IMR-90 (cell line): ENCODE data around the gene TANGO2. TPM values are rescaled to one million over a fixed set of nuclear protein-coding genes. Genes with fewer than 3 reads are reported as not detected.

Experiments used
- ATAC-seq: fragments of 200-7000 bp; cut with Tn5 transposase; 2 replicates; pipeline ENCODE4 v1.9.1; 2020; ENCODE audit warnings: low read depth, mild to moderate bottlenecking, moderate library complexity
- BruUV-seq: library from RNA; stranded (reverse); fragments of 400-500 nt; replicated peaks from 2 replicates; lab custom pipeline; 2021; lab: Mats Ljungman, UMichigan
- CTCF ChIA-PET: fragments of 300-600 bp; formaldehyde crosslinking; extraction: SDS; loops from one replicate; lab custom pipeline; 2021; ENCODE audit warnings: antibody characterized with exemption; lab: Yijun Ruan, JAX
- POLR2A ChIA-PET: fragments of 300-600 bp; sonication (Branson Sonifier 250); formaldehyde crosslinking; loops from one replicate; lab custom pipeline; 2022; ENCODE audit warnings: antibody characterized with exemption; ENCODE audit not compliant: unreplicated experiment; lab: Charles Lee
- DNase-seq: peaks from one replicate; pipeline ENCODE4 v3.0.0; 2013
- H2AFZ ChIP-seq: replicated peaks from 2 replicates; pipeline ENCODE3; 2013; ENCODE audit warnings: low read length, mild to moderate bottlenecking; ENCODE audit not compliant: poor library complexity
- H2AK5ac ChIP-seq: 2 replicates; pipeline ENCODE4 v1.6.1; 2013; ENCODE audit warnings: low read depth, low read length, inconsistent platforms
- H2AK9ac ChIP-seq: replicated peaks from 2 replicates; pipeline ENCODE3; 2013; ENCODE audit warnings: mild to moderate bottlenecking, low read depth, low read length, moderate library complexity; ENCODE audit not compliant: poor library complexity
- H2BK120ac ChIP-seq: 2 replicates; pipeline ENCODE4 v1.6.1; 2013; ENCODE audit warnings: low read depth, low read length, inconsistent platforms
- H2BK15ac ChIP-seq: 3 replicates; pipeline ENCODE4 v1.6.1; 2013; ENCODE audit warnings: low read depth, low read length, inconsistent platforms
- H2BK20ac ChIP-seq: 2 replicates; pipeline ENCODE4 v1.6.1; 2013; ENCODE audit warnings: low read depth, mild to moderate bottlenecking, inconsistent platforms, low read length, moderate library complexity
- H2BK5ac ChIP-seq: 2 replicates; pipeline ENCODE4 v1.6.1; 2013; ENCODE audit warnings: mild to moderate bottlenecking, low read depth, low read length, inconsistent platforms; ENCODE audit not compliant: poor library complexity, severe bottlenecking
- H3K14ac ChIP-seq: replicated peaks from 2 replicates; pipeline ENCODE4 v1.6.1; 2013; ENCODE audit warnings: low read depth, low read length, inconsistent platforms
- H3K18ac ChIP-seq: 2 replicates; pipeline ENCODE4 v1.6.1; 2013; ENCODE audit warnings: low read depth, low read length, control low read depth
- H3K23ac ChIP-seq: 2 replicates; pipeline ENCODE4 v1.6.1; 2013; ENCODE audit warnings: low read depth, low read length, inconsistent platforms
- H3K27ac ChIP-seq: 2 replicates; pipeline ENCODE4 v1.5.1; 2013; ENCODE audit warnings: mild to moderate bottlenecking, control low read depth, low read length; ENCODE audit not compliant: insufficient read depth
- H3K27me3 ChIP-seq: 2 replicates; pipeline ENCODE4 v1.6.1; 2013; ENCODE audit warnings: low read length; ENCODE audit not compliant: control insufficient read depth, insufficient read depth
- H3K36me3 ChIP-seq: 2 replicates; pipeline ENCODE4 v1.6.1; 2013; ENCODE audit warnings: low read length, mixed read lengths; ENCODE audit not compliant: control insufficient read depth, insufficient read depth
- H3K4ac ChIP-seq: 2 replicates; pipeline ENCODE4 v1.6.1; 2013; ENCODE audit warnings: low read depth, low read length, inconsistent platforms
- H3K4me1 ChIP-seq: 2 replicates; pipeline ENCODE4 v1.6.1; 2013; ENCODE audit warnings: low read length, mixed read lengths; ENCODE audit not compliant: control insufficient read depth, insufficient read depth
- H3K4me2 ChIP-seq: 2 replicates; pipeline ENCODE4 v1.6.1; 2013; ENCODE audit warnings: low read depth, mild to moderate bottlenecking, control low read depth, low read length, moderate library complexity
- H3K4me3 ChIP-seq: 2 replicates; pipeline ENCODE4 v1.5.1; 2013; ENCODE audit warnings: low read depth, mild to moderate bottlenecking, control low read depth, low read length, moderate library complexity; ENCODE audit not compliant: insufficient read depth
- H3K56ac ChIP-seq: 2 replicates; pipeline ENCODE4 v1.6.1; 2013; ENCODE audit warnings: low read length, inconsistent platforms; ENCODE audit not compliant: insufficient read depth; ENCODE audit errors: extremely low read depth
- H3K79me1 ChIP-seq, 2 experiments: 2 replicates each; pipeline ENCODE4 v1.6.1; 2013; ENCODE audit warnings: low read length in 2 of 2, inconsistent platforms in 1 of 2, low read depth in 1 of 2
- H3K9ac ChIP-seq: 2 replicates; pipeline ENCODE4 v1.6.1; 2013; ENCODE audit warnings: low read depth, low read length, control low read depth
- H3K9me1 ChIP-seq: 2 replicates; pipeline ENCODE4 v1.6.1; 2013; ENCODE audit warnings: low read length, inconsistent platforms; ENCODE audit not compliant: insufficient read depth
- H3K9me3 ChIP-seq: 2 replicates; pipeline ENCODE4 v1.6.1; 2013; ENCODE audit warnings: low read length; ENCODE audit not compliant: control insufficient read depth, insufficient read depth
- H4K20me1 ChIP-seq: 2 replicates; pipeline ENCODE4 v1.6.1; 2013; ENCODE audit warnings: low read length, inconsistent platforms; ENCODE audit not compliant: insufficient read depth
- H4K5ac ChIP-seq: 2 replicates; pipeline ENCODE4 v1.6.1; 2013; ENCODE audit warnings: mild to moderate bottlenecking, low read depth, low read length, control low read depth
- H4K8ac ChIP-seq, 2 experiments: 2 replicates each; pipeline ENCODE4 v1.6.1; 2013; ENCODE audit warnings: low read depth in 2 of 2, low read length in 2 of 2, control low read depth in 1 of 2, inconsistent platforms in 1 of 2
- H4K91ac ChIP-seq: 2 replicates; pipeline ENCODE4 v1.6.1; 2013; ENCODE audit warnings: low read depth, low read length, inconsistent platforms; ENCODE audit not compliant: insufficient read depth
- BHLHE40 ChIP-seq: fragments of 150-350 bp; IDR thresholded peaks from 2 replicates; pipeline ENCODE4 v1.6.1; 2016; ENCODE audit warnings: mild to moderate bottlenecking, low read depth, low read length
- CEBPB ChIP-seq: IDR thresholded peaks from 2 replicates; pipeline ENCODE4 v1.6.1; 2012; ENCODE audit warnings: low read depth, low read length, improper control_type of control experiment
- CHD1 ChIP-seq: IDR thresholded peaks from 2 replicates; pipeline ENCODE4 v1.6.1; 2012; ENCODE audit warnings: low read depth, low read length, improper control_type of control experiment
- FOS ChIP-seq: fragments of 150-350 bp; IDR thresholded peaks from 2 replicates; pipeline ENCODE4 v1.6.1; 2016; ENCODE audit warnings: low read depth, low read length
- MAFK ChIP-seq: IDR thresholded peaks from 2 replicates; pipeline ENCODE4 v1.6.1; 2012; ENCODE audit warnings: low read depth, low read length, improper control_type of control experiment
- MAZ ChIP-seq: IDR thresholded peaks from 2 replicates; pipeline ENCODE4 v1.6.1; 2012; ENCODE audit warnings: low read depth, mild to moderate bottlenecking, low read length, improper control_type of control experiment, moderate library complexity, borderline replicate concordance
- MXI1 ChIP-seq: IDR thresholded peaks from 2 replicates; pipeline ENCODE4 v1.6.1; 2012; ENCODE audit warnings: low read depth, mild to moderate bottlenecking, low read length, moderate library complexity, borderline replicate concordance
- NFE2L2 ChIP-seq: fragments of 150-350 bp; IDR thresholded peaks from 2 replicates; pipeline ENCODE4 v1.6.1; 2016; ENCODE audit warnings: low read depth, mild to moderate bottlenecking, low read length
- POLR2A ChIP-seq: IDR thresholded peaks from 2 replicates; pipeline ENCODE4 v1.6.1; 2012; ENCODE audit warnings: mild to moderate bottlenecking, low read depth, low read length
- RAD21 ChIP-seq: IDR thresholded peaks from 2 replicates; pipeline ENCODE4 v1.6.1; 2012; ENCODE audit warnings: low read length, improper control_type of control experiment
- RCOR1 ChIP-seq: IDR thresholded peaks from 2 replicates; pipeline ENCODE4 v1.6.1; 2012; ENCODE audit warnings: mild to moderate bottlenecking, low read length, improper control_type of control experiment; ENCODE audit not compliant: insufficient replicate concordance
- RFX5 ChIP-seq: IDR thresholded peaks from 2 replicates; pipeline ENCODE4 v1.8.0; 2012; ENCODE audit warnings: low read depth, mild to moderate bottlenecking, low read length, moderate library complexity
- SMC3 ChIP-seq: fragments of 150-350 bp; IDR thresholded peaks from 2 replicates; pipeline ENCODE4 v1.6.1; 2016; ENCODE audit warnings: low read depth, mild to moderate bottlenecking, antibody characterized with exemption, low read length, moderate library complexity
- WGBS, 2 experiments: methylation state at CpG; one replicate each; pipeline versions ENCODE4 v1.1.5 to v1.1.7; 2013; ENCODE audit warnings: missing lambda C conversion rate in 2 of 2; ENCODE audit not compliant: insufficient read length in 1 of 2; ENCODE audit errors: extremely low coverage in 2 of 2; 5-methylcytosine and 5-hydroxymethylcytosine counted together
- dilution Hi-C: fragments of 300-500 bp; cut with HindIII; formaldehyde crosslinking; loops from one replicate; pipeline ENCODE4 v1.14.3; 2018; ENCODE audit warnings: low sequenced_read_pairs; ENCODE audit not compliant: unreplicated experiment
- in situ Hi-C: fragments of 300-500 bp; cut with MboI; formaldehyde crosslinking; loops from 3 replicates; pipeline ENCODE4 v1.14.3; 2019; ENCODE audit warnings: low sequenced_read_pairs, inconsistent platforms, mixed read lengths
- intact Hi-C: fragments of 100-400 bp; cut with micrococcal nuclease; formaldehyde crosslinking; loops from 2 replicates; pipeline ENCODE4 v1.10.0; 2022
- polyA plus RNA-seq, 3 experiments: library from polyadenylated mRNA; depleted of rRNA; stranded (reverse); fragments of >200 nt; gene quantifications; 2 replicates each; pipeline ENCODE4 v1.2.3, GENCODE V29; 2012; ENCODE audit warnings: low replicate concordance in 1 of 3
- total RNA-seq: library from RNA; depleted of rRNA; stranded (reverse); fragments of >200 nt; gene quantifications from 2 replicates; pipeline ENCODE4 v1.2.3, GENCODE V29; 2012
- TF ChIP-seq, protein P1 (sequence below): conservative IDR thresholded peaks from 2 replicates; pipeline ENCODE4 v1.5.1; 2012; ENCODE audit warnings: mild to moderate bottlenecking, low read depth, low read length, improper control_type of control experiment
- TF ChIP-seq, protein P2 (sequence below): fragments of 150-350 bp; IDR thresholded peaks from 2 replicates; pipeline ENCODE4 v1.6.1; 2017; ENCODE audit warnings: mild to moderate bottlenecking, antibody characterized with exemption, low read length, low read depth

Gene TANGO2
- total and polyA plus RNA-seq, 2 of the 4 experiments (the other 2 are of a cell fraction) = 45.1 to 75.1 TPM

DNA sequence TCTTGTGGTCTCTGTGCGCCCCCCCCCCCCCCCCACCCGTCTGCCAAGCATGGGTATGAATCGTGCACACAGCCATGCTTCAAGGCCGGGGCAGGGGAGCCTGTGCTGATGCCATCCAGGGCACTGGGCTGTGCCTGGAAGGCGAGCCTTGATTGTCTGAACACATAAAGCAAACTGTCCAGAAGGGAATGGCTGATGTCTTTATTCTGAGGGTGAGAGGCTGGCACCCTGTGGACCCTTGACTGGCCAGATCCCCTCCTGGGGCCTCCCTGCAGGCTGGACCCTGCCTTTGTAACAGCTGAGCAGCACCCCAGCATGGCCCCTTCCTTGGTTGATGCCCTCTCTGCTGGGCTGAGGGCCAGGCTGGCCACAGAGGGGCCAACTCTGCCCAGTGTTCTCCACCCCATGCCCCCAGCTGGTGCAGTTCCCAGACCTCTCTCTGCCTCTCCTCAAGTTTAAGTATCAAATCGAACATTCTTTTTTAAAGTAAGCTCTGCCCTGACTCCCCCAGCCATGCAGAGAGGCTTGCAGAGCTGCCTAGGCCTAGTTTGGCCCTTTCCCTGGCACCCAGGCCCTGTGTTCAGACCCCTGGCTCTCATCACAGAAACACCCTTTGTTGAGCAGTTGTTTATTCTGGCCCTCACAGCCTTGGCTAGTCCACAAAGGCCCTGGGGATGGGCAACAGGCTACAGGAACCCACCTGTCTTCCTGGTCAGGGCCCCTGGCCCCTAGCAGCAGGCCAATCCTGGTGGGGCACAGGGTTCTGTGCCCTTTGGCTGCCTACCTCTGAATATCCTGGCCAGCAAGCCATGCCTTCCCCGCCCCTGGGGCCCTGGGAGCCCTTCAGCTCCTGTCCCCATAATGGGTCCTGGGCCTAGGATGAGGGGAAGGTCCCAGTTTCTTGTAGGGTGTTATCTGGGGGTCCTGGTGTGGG, 91.0 kb downstream of the TANGO2 start:
- WGBS, 2 experiments = no CpG with 5 or more reads among the region's 7 CpGs
- Histone ChIP-seq H3K23ac (no peak overlapping the region), H4K20me1 (peaks cover 33% of the 10 kb centered on the region), H2BK5ac (no peak overlapping the region), H3K79me1 (peaks cover 11 to 35% of the 10 kb centered on the region in 2 experiments; a peak in 3 of 4 replicates), H3K9me3 (no peaks in the 10 kb centered on the region), H3K4ac (no peak overlapping the region), H2AK9ac (no peak overlapping the region), H3K56ac (no peak overlapping the region), H3K9ac (no peak overlapping the region), H3K18ac (no peak overlapping the region), H3K4me2 (no peak overlapping the region), H4K91ac (no peak overlapping the region), H3K14ac (no peak overlapping the region), H2AFZ (no peak overlapping the region), H4K8ac (no peak overlapping the region), H3K27ac (no peak overlapping the region), H2BK15ac (no peak overlapping the region), H3K4me3 (no peak overlapping the region), H4K5ac (no peak overlapping the region), H3K9me1 (no peaks in the 10 kb centered on the region), H2BK120ac (no peak overlapping the region), H2BK20ac (no peak overlapping the region), H3K27me3 (no peaks in the 10 kb centered on the region), H3K4me1 (peaks cover 2% of the 10 kb centered on the region; the same call in 1 of the 2 replicates), H3K36me3 (peaks cover 79% of the 10 kb centered on the region), H2AK5ac (no peak overlapping the region)
- POLR2A ChIA-PET = no interaction called here
- in situ Hi-C loops = no loop called here
- BruUV-seq = no TSS peak
- ATAC-seq (no peak), DNase-seq (no peak)
- dilution Hi-C loops = no loop called here
- CTCF ChIA-PET = no interaction called here
- intact Hi-C loops = no loop called here
- TF ChIP-seq CEBPB (no peak), NFE2L2 (no peak), MAFK (no peak), RAD21 (no peak), RFX5 (no peak), MXI1 (no peak), MAZ (no peak), BHLHE40 (no peak), RCOR1 (no peak), POLR2A (no peak), SMC3 (no peak), FOS (no peak), CHD1 (no peak)
- TF ChIP-seq, protein P1, sequence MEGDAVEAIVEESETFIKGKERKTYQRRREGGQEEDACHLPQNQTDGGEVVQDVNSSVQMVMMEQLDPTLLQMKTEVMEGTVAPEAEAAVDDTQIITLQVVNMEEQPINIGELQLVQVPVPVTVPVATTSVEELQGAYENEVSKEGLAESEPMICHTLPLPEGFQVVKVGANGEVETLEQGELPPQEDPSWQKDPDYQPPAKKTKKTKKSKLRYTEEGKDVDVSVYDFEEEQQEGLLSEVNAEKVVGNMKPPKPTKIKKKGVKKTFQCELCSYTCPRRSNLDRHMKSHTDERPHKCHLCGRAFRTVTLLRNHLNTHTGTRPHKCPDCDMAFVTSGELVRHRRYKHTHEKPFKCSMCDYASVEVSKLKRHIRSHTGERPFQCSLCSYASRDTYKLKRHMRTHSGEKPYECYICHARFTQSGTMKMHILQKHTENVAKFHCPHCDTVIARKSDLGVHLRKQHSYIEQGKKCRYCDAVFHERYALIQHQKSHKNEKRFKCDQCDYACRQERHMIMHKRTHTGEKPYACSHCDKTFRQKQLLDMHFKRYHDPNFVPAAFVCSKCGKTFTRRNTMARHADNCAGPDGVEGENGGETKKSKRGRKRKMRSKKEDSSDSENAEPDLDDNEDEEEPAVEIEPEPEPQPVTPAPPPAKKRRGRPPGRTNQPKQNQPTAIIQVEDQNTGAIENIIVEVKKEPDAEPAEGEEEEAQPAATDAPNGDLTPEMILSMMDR = no peak
- TF ChIP-seq, protein P2, sequence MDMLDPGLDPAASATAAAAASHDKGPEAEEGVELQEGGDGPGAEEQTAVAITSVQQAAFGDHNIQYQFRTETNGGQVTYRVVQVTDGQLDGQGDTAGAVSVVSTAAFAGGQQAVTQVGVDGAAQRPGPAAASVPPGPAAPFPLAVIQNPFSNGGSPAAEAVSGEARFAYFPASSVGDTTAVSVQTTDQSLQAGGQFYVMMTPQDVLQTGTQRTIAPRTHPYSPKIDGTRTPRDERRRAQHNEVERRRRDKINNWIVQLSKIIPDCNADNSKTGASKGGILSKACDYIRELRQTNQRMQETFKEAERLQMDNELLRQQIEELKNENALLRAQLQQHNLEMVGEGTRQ = no peak
